Uterus (tissue), 2 donors: ENCODE measurements around the gene ABHD18.
"Not testable (repeated sequence)": the region's sequence is repeated elsewhere in the genome, so short reads cannot be mapped to it uniquely, and the experiment has no call there.

Experiments used
- POLR2A ChIP-seq, 2 donors: fragments of 450-650 bp; IDR thresholded peaks; one replicate each; pipeline ENCODE4 v1.6.1; 2016; ENCODE audit warnings: antibody characterized with exemption in 2 of 2, mild to moderate bottlenecking in 1 of 2, moderate library complexity in 1 of 2
- TF ChIP-seq, protein P1 (sequence below), 4 experiments: fragments of 200-600 bp in 2 of 4; fragments of 450-650 bp in 2 of 4; sonication (generic) in 2 of 4; IDR thresholded peaks; one replicate each; pipeline ENCODE4 v1.5.1; 2016 to 2019; ENCODE audit warnings: antibody characterized with exemption in 4 of 4, mild to moderate bottlenecking in 2 of 4, moderate library complexity in 1 of 4

DNA sequence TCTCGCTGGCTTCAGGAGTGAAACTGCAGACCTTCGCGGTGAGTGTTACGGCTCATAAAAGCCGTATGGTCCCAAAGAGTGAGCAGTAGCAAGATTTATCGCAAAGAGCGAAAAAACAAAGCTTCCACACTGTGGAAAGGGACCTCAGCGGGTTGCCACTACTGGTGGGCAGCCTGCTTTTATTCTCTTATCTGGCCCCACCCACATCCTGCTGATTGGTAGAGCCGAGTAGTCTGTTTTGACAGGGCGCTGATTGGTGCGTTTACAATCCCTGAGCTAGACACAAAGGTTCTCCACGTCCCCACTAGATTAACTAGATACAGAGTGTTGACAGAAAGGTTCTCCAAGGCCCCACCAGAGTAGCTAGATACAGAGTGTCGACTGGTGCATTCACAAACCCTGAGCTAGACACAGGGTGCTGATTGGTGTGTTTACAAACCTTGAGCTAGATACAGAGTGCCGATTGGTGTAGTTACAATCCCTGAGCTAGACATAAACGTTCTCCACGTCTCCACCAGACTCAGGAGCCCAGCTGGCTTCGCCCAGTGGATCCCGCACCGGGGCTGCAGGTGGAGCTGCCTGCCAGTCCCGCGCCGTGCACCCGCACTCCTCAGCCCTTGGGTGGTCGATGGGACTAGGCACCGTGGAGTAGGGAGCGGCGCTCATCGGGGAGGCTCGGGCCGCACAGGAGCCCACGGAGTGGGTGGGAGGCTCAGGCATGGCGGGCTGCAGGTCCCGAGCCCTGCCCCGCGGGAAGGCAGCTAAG lies 1.4 kb upstream of the ABHD18 start:
- TF ChIP-seq, protein P1, sequence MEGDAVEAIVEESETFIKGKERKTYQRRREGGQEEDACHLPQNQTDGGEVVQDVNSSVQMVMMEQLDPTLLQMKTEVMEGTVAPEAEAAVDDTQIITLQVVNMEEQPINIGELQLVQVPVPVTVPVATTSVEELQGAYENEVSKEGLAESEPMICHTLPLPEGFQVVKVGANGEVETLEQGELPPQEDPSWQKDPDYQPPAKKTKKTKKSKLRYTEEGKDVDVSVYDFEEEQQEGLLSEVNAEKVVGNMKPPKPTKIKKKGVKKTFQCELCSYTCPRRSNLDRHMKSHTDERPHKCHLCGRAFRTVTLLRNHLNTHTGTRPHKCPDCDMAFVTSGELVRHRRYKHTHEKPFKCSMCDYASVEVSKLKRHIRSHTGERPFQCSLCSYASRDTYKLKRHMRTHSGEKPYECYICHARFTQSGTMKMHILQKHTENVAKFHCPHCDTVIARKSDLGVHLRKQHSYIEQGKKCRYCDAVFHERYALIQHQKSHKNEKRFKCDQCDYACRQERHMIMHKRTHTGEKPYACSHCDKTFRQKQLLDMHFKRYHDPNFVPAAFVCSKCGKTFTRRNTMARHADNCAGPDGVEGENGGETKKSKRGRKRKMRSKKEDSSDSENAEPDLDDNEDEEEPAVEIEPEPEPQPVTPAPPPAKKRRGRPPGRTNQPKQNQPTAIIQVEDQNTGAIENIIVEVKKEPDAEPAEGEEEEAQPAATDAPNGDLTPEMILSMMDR (IDR thresholded peaks at IDR 0.05): not testable (repeated sequence)
- TF ChIP-seq POLR2A (IDR thresholded peaks at IDR 0.05): not testable (repeated sequence)
